Astrocyte (in vitro differentiated cells and primary cell): ENCODE data around the gene CIC. TPM values are rescaled to one million over a fixed set of nuclear protein-coding genes. Genes with fewer than 3 reads are reported as not detected.

ENCODE experiments used
- DNase-seq: peaks from one replicate; pipeline ENCODE4 v3.0.0-alpha.2; 2010; ENCODE audit warnings: low read depth
- FAIRE-seq: peaks from 2 replicates; lab custom pipeline; 2011; peaks lifted over from hg19 to GRCh38; lab: Jason Lieb, UNC
- H2AFZ ChIP-seq: 2 replicates; pipeline ENCODE4 v1.6.0; 2012; ENCODE audit warnings: low read depth, low read length, inconsistent platforms
- H3K27ac ChIP-seq: 2 replicates; pipeline ENCODE4 v1.5.1; 2011; ENCODE audit warnings: low read depth, low read length, inconsistent platforms
- H3K27me3 ChIP-seq: 2 replicates; pipeline ENCODE4 v1.6.0; 2011; ENCODE audit warnings: low read length, inconsistent platforms; ENCODE audit not compliant: insufficient read depth
- H3K36me3 ChIP-seq: 2 replicates; pipeline ENCODE4 v1.5.1; 2011; ENCODE audit warnings: low read length, inconsistent platforms; ENCODE audit not compliant: insufficient read depth
- H3K4me1 ChIP-seq: 2 replicates; pipeline ENCODE4 v1.5.1; 2011; ENCODE audit warnings: low read length, inconsistent platforms; ENCODE audit not compliant: insufficient read depth
- H3K4me2 ChIP-seq: 2 replicates; pipeline ENCODE4 v1.6.0; 2012; ENCODE audit warnings: low read length, inconsistent platforms
- H3K4me3 ChIP-seq: 2 replicates; pipeline ENCODE4 v1.5.1; 2011; ENCODE audit warnings: low read depth, mild to moderate bottlenecking, low read length, inconsistent platforms; ENCODE audit not compliant: insufficient read depth
- H3K79me2 ChIP-seq: 2 replicates; pipeline ENCODE4 v1.6.0; 2012; ENCODE audit warnings: mild to moderate bottlenecking, low read length, inconsistent platforms; ENCODE audit not compliant: insufficient read depth
- H3K9ac ChIP-seq: 2 replicates; pipeline ENCODE4 v1.6.0; 2012; ENCODE audit warnings: mild to moderate bottlenecking, low read length, inconsistent platforms
- H3K9me3 ChIP-seq: 2 replicates; pipeline ENCODE4 v1.5.1; 2012; ENCODE audit warnings: low read depth, mild to moderate bottlenecking, low read length, inconsistent platforms; ENCODE audit not compliant: insufficient read depth
- H4K20me1 ChIP-seq: 2 replicates; pipeline ENCODE4 v1.6.0; 2012; ENCODE audit warnings: low read length, inconsistent platforms; ENCODE audit not compliant: insufficient read depth
- H3K27ac Mint-ChIP-seq: one replicate; pipeline ENCODE4 v1.8.0; 2021; ENCODE audit warnings: mild to moderate bottlenecking, mixed read lengths; ENCODE audit not compliant: unreplicated experiment
- H3K27me3 Mint-ChIP-seq: one replicate; pipeline ENCODE4 v1.8.0; 2021; ENCODE audit warnings: low read depth, mixed read lengths; ENCODE audit not compliant: unreplicated experiment
- H3K36me3 Mint-ChIP-seq: one replicate; pipeline ENCODE4 v1.8.0; 2021; ENCODE audit warnings: low read depth, mixed read lengths; ENCODE audit not compliant: unreplicated experiment
- H3K4me1 Mint-ChIP-seq: one replicate; pipeline ENCODE4 v1.8.0; 2021; ENCODE audit warnings: low read depth, mixed read lengths; ENCODE audit not compliant: unreplicated experiment
- H3K4me3 Mint-ChIP-seq: one replicate; pipeline ENCODE4 v1.8.0; 2021; ENCODE audit warnings: mild to moderate bottlenecking, moderate library complexity, mixed read lengths; ENCODE audit not compliant: unreplicated experiment
- H3K9me3 Mint-ChIP-seq: one replicate; pipeline ENCODE4 v1.8.0; 2021; ENCODE audit warnings: mild to moderate bottlenecking, mixed read lengths; ENCODE audit not compliant: unreplicated experiment
- CTCF ChIP-seq: IDR thresholded peaks from 2 replicates; pipeline ENCODE4 v1.5.1; 2011; ENCODE audit warnings: low read depth, mild to moderate bottlenecking, inconsistent platforms, low read length, moderate library complexity; ENCODE audit not compliant: insufficient read depth
- EZH2 ChIP-seq: IDR thresholded peaks from 2 replicates; pipeline ENCODE4 v1.6.1; 2012; ENCODE audit warnings: mild to moderate bottlenecking, low read length, inconsistent platforms; ENCODE audit not compliant: insufficient read depth
- total RNA-seq: library from RNA; stranded (reverse); gene quantifications from 2 replicates; pipeline ENCODE4 v1.2.1, GENCODE V29; 2021

CIC gene
- total RNA-seq, 1 donor from 2014 or later, result 78.5 TPM

DNA sequence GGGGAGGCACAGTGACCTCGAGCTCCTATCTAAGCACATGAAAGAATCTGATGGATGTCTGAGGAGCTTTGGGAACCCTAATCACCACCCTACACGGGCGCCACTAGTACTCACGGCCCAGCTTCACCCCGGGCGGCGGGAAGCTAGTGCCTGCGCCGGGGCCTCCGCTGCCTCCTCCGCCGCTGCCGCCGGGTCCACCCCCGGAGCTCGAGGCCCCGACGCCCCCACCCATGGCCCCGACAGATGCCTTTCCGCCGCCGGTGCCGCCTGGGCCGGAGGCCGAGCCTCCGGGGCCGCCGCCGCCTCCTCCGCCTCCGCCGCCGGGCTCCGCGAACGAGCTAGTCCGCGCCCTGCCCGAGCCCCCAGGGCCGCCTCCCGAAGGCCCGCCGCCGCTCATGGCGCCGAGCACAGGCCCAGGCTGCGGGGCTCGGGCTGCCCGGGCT lies 27.0 kb upstream of the CIC start:
- peak overlapping the region; percentile 91 for H3K27ac Mint-ChIP-seq
- no peaks in the 10 kb centered on the region for H3K27me3 Mint-ChIP-seq
- Histone ChIP-seq H3K9me3 (no peaks in the 10 kb centered on the region), H4K20me1 (peaks cover 45% of the 10 kb centered on the region), H2AFZ (no peak overlapping the region), H3K27me3 (no peaks in the 10 kb centered on the region), H3K4me3 (peak overlapping the region; percentile 97), H3K27ac (peak overlapping the region; percentile 65), H3K4me2 (peak overlapping the region; percentile 88), H3K36me3 (peaks cover 3% of the 10 kb centered on the region), H3K79me2 (peaks cover 51% of the 10 kb centered on the region), H3K4me1 (peaks cover 28% of the 10 kb centered on the region), H3K9ac (peak overlapping the region; percentile 95)
- no peaks in the 10 kb centered on the region for H3K9me3 Mint-ChIP-seq
- no peak for FAIRE-seq
- H3K36me3 Mint-ChIP-seq, result peaks cover 7% of the 10 kb centered on the region
- H3K4me1 Mint-ChIP-seq, result peaks cover 29% of the 10 kb centered on the region
- peak overlapping the region; percentile 93 for H3K4me3 Mint-ChIP-seq
- DNase-seq, result no peak
- TF ChIP-seq EZH2 (no peak), CTCF (no peak)

DNA sequence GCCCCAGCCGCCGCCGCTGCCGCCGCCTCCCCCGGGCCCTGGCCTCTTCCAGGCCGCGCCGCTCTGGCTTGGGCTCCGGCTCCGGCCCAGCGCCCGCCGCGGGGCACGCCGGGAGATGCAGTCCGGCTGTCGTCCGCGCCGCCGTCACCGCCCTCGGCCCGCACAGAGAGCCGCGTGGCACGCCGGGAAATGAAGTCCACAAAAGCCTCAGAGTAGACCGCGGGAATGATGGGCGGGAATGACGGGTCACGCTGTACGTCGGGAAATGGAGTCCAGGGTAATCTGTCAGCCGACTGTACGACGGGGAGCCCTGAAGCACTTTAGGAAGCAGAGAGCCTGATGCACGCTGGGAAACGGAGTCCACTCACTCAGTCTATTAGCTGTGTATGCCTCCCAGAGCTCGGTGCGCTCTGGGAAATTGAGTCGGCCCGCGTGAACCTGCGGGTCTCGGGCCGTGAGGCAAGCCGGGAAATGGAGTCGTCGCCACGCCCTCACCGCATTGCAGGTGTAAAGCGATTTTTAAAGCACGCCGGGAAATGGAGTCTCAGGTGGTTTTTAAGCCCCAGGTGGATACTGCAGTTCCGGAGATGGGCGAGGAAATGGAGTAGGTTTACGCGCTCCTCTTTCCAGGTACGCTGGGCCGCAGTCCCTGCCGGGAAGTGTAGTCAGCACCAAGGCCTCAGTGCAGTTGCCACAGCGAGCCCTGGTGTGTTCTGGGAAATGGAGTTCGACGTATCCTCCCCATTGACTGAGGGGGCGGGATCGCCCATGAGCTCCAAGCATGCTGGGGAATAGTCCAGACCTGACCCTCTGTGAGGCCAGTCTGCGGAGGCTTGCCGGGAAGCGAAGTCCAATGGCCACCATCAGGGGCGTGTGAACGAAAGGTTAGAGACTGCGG lies 26.3 kb upstream of the CIC start, which contains the start of gene GSK3A:
Gene GSK3A (minus strand): TSS at position 91 of the 898 bp plus-strand sequence. CDS start 137 bp downstream, outside the sequence.
- Histone ChIP-seq H3K9ac (peak within 1 kb of the TSS; percentile 95), H3K4me3 (peak within 1 kb of the TSS; percentile 97), H3K9me3 (no peaks in the 10 kb centered on the region), H3K4me2 (peak within 1 kb of the TSS; percentile 88), H3K36me3 (peaks cover 3% of the 10 kb centered on the region), H4K20me1 (peaks cover 48% of the 10 kb centered on the region), H2AFZ (peak within 1 kb of the TSS; percentile 88), H3K27ac (peak within 1 kb of the TSS; percentile 65), H3K27me3 (no peaks in the 10 kb centered on the region), H3K79me2 (peaks cover 52% of the 10 kb centered on the region), H3K4me1 (peaks cover 29% of the 10 kb centered on the region)
- H3K36me3 Mint-ChIP-seq, result peaks cover 6% of the 10 kb centered on the region
- no peak for TF ChIP-seq EZH2
- TF ChIP-seq CTCF, result no peak
- peaks cover 31% of the 10 kb centered on the region for H3K4me1 Mint-ChIP-seq
- FAIRE-seq (peak; percentile 78), DNase-seq (peak; percentile 99)
- no peaks in the 10 kb centered on the region for H3K27me3 Mint-ChIP-seq
- H3K4me3 Mint-ChIP-seq, result peak within 1 kb of the TSS; percentile 93
- peak within 1 kb of the TSS; percentile 91 for H3K27ac Mint-ChIP-seq
- H3K9me3 Mint-ChIP-seq, result no peaks in the 10 kb centered on the region
